ENCODE data around the gene EEF1AKMT4.

EEF1AKMT4 gene

GRCh38 chr3:184284696-184285095 is 35.2 kb downstream of the EEF1AKMT4 start:
- Histone ChIP-seq H3K27ac (replicated peaks) (no peak overlapping the region), H3K27me3 (ENCODE audit: insufficient read depth, poor library complexity, severe bottlenecking) (peaks cover 7% of the 10 kb centered on the region), H3K4me3 (replicated peaks; ENCODE audit: insufficient read depth, low read length) (no peak overlapping the region)
- TF ChIP-seq SPI1 (IDR thresholded peaks at IDR 0.05; ENCODE audit: borderline replicate concordance, low read depth) (no peak), CTCF (IDR thresholded peaks at IDR 0.05; ENCODE audit: insufficient read depth, low read length) (peak; percentile 4)
- peak; percentile 54 to 62 for DNase-seq (ENCODE audit: low read depth in 1 of 2, low spot score in 1 of 2)

GRCh38 chr3:184289426-184289938 is 40.0 kb downstream of the EEF1AKMT4 start:
- DNase-seq (ENCODE audit: low read depth in 1 of 2, low spot score in 1 of 2), result peak in 1 of 2 experiments; percentile 65
- H3K27me3 ChIP-seq (ENCODE audit: insufficient read depth, poor library complexity, severe bottlenecking), result peaks cover 4% of the 10 kb centered on the region
- H3K4me3 ChIP-seq (replicated peaks; ENCODE audit: insufficient read depth, low read length), result no peak overlapping the region
- no peak overlapping the region for H3K27ac ChIP-seq (replicated peaks)
- no peak for TF ChIP-seq SPI1 (IDR thresholded peaks at IDR 0.05; ENCODE audit: borderline replicate concordance, low read depth)
- peak; percentile 20 for TF ChIP-seq CTCF (IDR thresholded peaks at IDR 0.05; ENCODE audit: insufficient read depth, low read length)

GRCh38 chr3:184290331-184290730 is 40.9 kb downstream of the EEF1AKMT4 start:
- Histone ChIP-seq H3K27me3 (ENCODE audit: insufficient read depth, poor library complexity, severe bottlenecking) (peaks cover 4% of the 10 kb centered on the region), H3K27ac (replicated peaks) (no peak overlapping the region), H3K4me3 (replicated peaks; ENCODE audit: insufficient read depth, low read length) (no peak overlapping the region)
- DNase-seq (ENCODE audit: low read depth in 1 of 2, low spot score in 1 of 2), result no peak
- no peak for TF ChIP-seq REST (IDR thresholded peaks at IDR 0.05; ENCODE audit: insufficient replicate concordance, low read depth)
- TF ChIP-seq POLR2AphosphoS5 (IDR thresholded peaks at IDR 0.05; ENCODE audit: low read depth), result no peak
- no peak for TF ChIP-seq CTCF (IDR thresholded peaks at IDR 0.05; ENCODE audit: insufficient read depth, low read length)
- TF ChIP-seq GABPA (IDR thresholded peaks at IDR 0.05; ENCODE audit: low read depth), result no peak
- TF ChIP-seq SPI1 (IDR thresholded peaks at IDR 0.05; ENCODE audit: borderline replicate concordance, low read depth), result no peak

GRCh38 chr3:184291044-184291737 is 41.7 kb downstream of the EEF1AKMT4 start:
- H3K27me3 ChIP-seq (ENCODE audit: insufficient read depth, poor library complexity, severe bottlenecking), result peaks cover 4% of the 10 kb centered on the region
- no peak for DNase-seq (ENCODE audit: low read depth in 1 of 2, low spot score in 1 of 2)
- TF ChIP-seq GABPA (IDR thresholded peaks at IDR 0.05; ENCODE audit: low read depth), result no peak
- no peak for TF ChIP-seq POLR2AphosphoS5 (IDR thresholded peaks at IDR 0.05; ENCODE audit: low read depth)
- TF ChIP-seq REST (IDR thresholded peaks at IDR 0.05; ENCODE audit: insufficient replicate concordance, low read depth), result no peak
- no peak for TF ChIP-seq CTCF (IDR thresholded peaks at IDR 0.05; ENCODE audit: insufficient read depth, low read length)
- no peak for TF ChIP-seq SPI1 (IDR thresholded peaks at IDR 0.05; ENCODE audit: borderline replicate concordance, low read depth)
- H3K4me3 ChIP-seq (replicated peaks; ENCODE audit: insufficient read depth, low read length), result no peak overlapping the region
- H3K27ac ChIP-seq (replicated peaks), result no peak overlapping the region
